Measurements from ENCODE around the gene ANKRD36.

DNA sequence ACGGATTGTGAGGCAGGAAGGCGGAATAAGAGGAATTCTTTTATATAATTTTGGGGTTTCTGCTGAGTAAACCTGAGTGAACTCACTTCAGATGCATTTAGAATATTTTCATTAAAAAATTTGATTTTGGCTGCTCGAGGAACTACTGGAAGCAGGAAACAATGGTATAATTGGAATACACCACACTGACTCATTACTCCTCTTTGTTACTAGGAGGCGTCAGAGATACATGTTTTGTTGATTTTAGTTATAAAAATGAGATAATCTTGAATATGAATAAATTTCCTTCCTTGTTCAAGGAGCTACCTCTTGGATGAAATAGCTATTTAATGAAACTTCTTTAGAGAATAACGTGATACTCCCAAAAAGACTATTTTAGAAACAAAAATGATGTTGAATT, 97.4 kb downstream of the ANKRD36 start:
- no peak for TF ChIP-seq TAF1 (IDR thresholded peaks at IDR 0.05; ENCODE audit: borderline replicate concordance, low read depth, low read length)
- TF ChIP-seq POLR2A (IDR thresholded peaks at IDR 0.05; ENCODE audit: low read depth, low read length), result no peak
